ENCODE results near the gene MSRB1. TPM values are rescaled to one million over a fixed set of nuclear protein-coding genes. Genes with fewer than 3 reads are reported as not detected.
A peak's percentile ranks its signal among the peaks of the same experiment; 100 is the strongest.
"Not testable (repeated sequence)": the region's sequence is repeated elsewhere in the genome, so short reads cannot be mapped to it uniquely, and the experiment has no call there.

MSRB1 gene
- total RNA-seq, 1 donor from 2014 or later: 29.8 TPM

- TF ChIP-seq CTCF (conservative IDR thresholded peaks at IDR 0.05): no peak
- Mint-ChIP-seq H3K36me3 (ENCODE audit: low read depth) (no peaks in the 10 kb centered on the region), H3K4me3 (peak overlapping the region; percentile 56), H3K27ac (ENCODE audit: unreplicated experiment) (no peak overlapping the region), H3K9me3 (no peaks in the 10 kb centered on the region), H3K27me3 (ENCODE audit: low read depth) (no peaks in the 10 kb centered on the region), H3K4me1 (peaks cover 14% of the 10 kb centered on the region)
- DNase-seq (ENCODE audit: low read depth, low spot score): no peak
These were observed 2.5 kb downstream of the MSRB1 start for GRCh38 chr16:1940273-1941161.

- not testable (repeated sequence) for H3K27me3 Mint-ChIP-seq (ENCODE audit: low read depth); H3K27ac Mint-ChIP-seq (ENCODE audit: unreplicated experiment); H3K36me3 Mint-ChIP-seq (ENCODE audit: low read depth); DNase-seq (ENCODE audit: low read depth, low spot score); H3K9me3 Mint-ChIP-seq
- Mint-ChIP-seq H3K4me1 (peaks cover 14% of the 10 kb centered on the region), H3K4me3 (peak overlapping the region; percentile 56)
These were observed 3.2 kb downstream of the MSRB1 start for GRCh38 chr16:1939833-1940232.

- TF ChIP-seq CTCF (conservative IDR thresholded peaks at IDR 0.05): no peak
- Mint-ChIP-seq H3K9me3 (no peaks in the 10 kb centered on the region), H3K4me3 (no peak overlapping the region), H3K27ac (ENCODE audit: unreplicated experiment) (no peak overlapping the region), H3K4me1 (peaks cover 10% of the 10 kb centered on the region), H3K36me3 (ENCODE audit: low read depth) (no peaks in the 10 kb centered on the region), H3K27me3 (ENCODE audit: low read depth) (no peaks in the 10 kb centered on the region)
- no peak for DNase-seq (ENCODE audit: low read depth, low spot score)
These were observed 4.1 kb downstream of the MSRB1 start for GRCh38 chr16:1938910-1939309.

- Mint-ChIP-seq H3K4me3 (no peak overlapping the region), H3K9me3 (no peaks in the 10 kb centered on the region), H3K36me3 (ENCODE audit: low read depth) (no peaks in the 10 kb centered on the region), H3K4me1 (peaks cover 5% of the 10 kb centered on the region), H3K27me3 (ENCODE audit: low read depth) (no peaks in the 10 kb centered on the region), H3K27ac (ENCODE audit: unreplicated experiment) (no peak overlapping the region)
- no peak for DNase-seq (ENCODE audit: low read depth, low spot score)
- TF ChIP-seq CTCF (conservative IDR thresholded peaks at IDR 0.05): no peak
These were observed 4.7 kb downstream of the MSRB1 start for GRCh38 chr16:1938316-1938715.

GRCh38 chr16:1936945-1937479 lies 6.0 kb downstream of the MSRB1 start:
- H3K4me1 Mint-ChIP-seq: peaks cover 5% of the 10 kb centered on the region
- no peaks in the 10 kb centered on the region for H3K36me3 Mint-ChIP-seq (ENCODE audit: low read depth)
- no peak overlapping the region for H3K4me3 Mint-ChIP-seq
- H3K27me3 Mint-ChIP-seq (ENCODE audit: low read depth): no peaks in the 10 kb centered on the region
- DNase-seq (ENCODE audit: low read depth, low spot score): no peak
- TF ChIP-seq CTCF (conservative IDR thresholded peaks at IDR 0.05): no peak
- peak overlapping the region; percentile 96 for H3K27ac Mint-ChIP-seq (ENCODE audit: unreplicated experiment)
- no peaks in the 10 kb centered on the region for H3K9me3 Mint-ChIP-seq

- peak overlapping the region; percentile 41 for H3K4me3 Mint-ChIP-seq
- H3K27me3 Mint-ChIP-seq (ENCODE audit: low read depth): peaks cover 11% of the 10 kb centered on the region
- no peaks in the 10 kb centered on the region for H3K9me3 Mint-ChIP-seq
- peaks cover 4% of the 10 kb centered on the region for H3K4me1 Mint-ChIP-seq
- no peak for DNase-seq (ENCODE audit: low read depth, low spot score)
- H3K36me3 Mint-ChIP-seq (ENCODE audit: low read depth): no peaks in the 10 kb centered on the region
- no peak for TF ChIP-seq CTCF (conservative IDR thresholded peaks at IDR 0.05)
- no peak overlapping the region for H3K27ac Mint-ChIP-seq (ENCODE audit: unreplicated experiment)
These were observed 9.8 kb downstream of the MSRB1 start for GRCh38 chr16:1933097-1933661.
